Right lobe of liver (tissue), 6 donors: ENCODE measurements around the gene SRPK1. TPM values are rescaled to one million over a fixed set of nuclear protein-coding genes. Genes with fewer than 3 reads are reported as not detected.

Experiments used
- ATAC-seq, 4 donors: fragments of 200-7000 bp; cut with Tn5 transposase; one replicate each; pipeline ENCODE4 v1.9.1; 2020; ENCODE audit warnings: mild to moderate bottlenecking in 4 of 4, moderate library complexity in 4 of 4
- DNase-seq, 3 donors: peaks; one replicate each; pipeline ENCODE4 v3.0.0-alpha.2; 2020
- H3K27ac ChIP-seq, 3 donors: fragments of 200-600 bp; one replicate each; pipeline ENCODE4 v1.8.0; 2022
- H3K27me3 ChIP-seq, 2 donors: fragments of 200-600 bp; one replicate each; pipeline ENCODE4 v1.8.0; 2022
- H3K36me3 ChIP-seq, 4 donors: fragments of 200-600 bp; sonication (generic) in 1 of 4; one replicate each; pipeline versions ENCODE4 v1.5.1 to v1.8.0; 2017 to 2022; ENCODE audit warnings: control low read depth in 1 of 4
- H3K4me1 ChIP-seq, 4 donors: fragments of 200-600 bp; sonication (generic) in 1 of 4; one replicate each; pipeline versions ENCODE4 v1.5.1 to v1.8.0; 2017 to 2022; ENCODE audit warnings: control low read depth in 1 of 4
- H3K4me3 ChIP-seq, 3 donors: fragments of 200-600 bp; one replicate each; pipeline ENCODE4 v1.8.0; 2022
- H3K9me3 ChIP-seq, 4 donors: fragments of 200-600 bp; sonication (generic) in 1 of 4; one replicate each; pipeline versions ENCODE4 v1.5.1 to v1.8.0; 2017 to 2022; ENCODE audit warnings: control low read depth in 1 of 4
- CTCF ChIP-seq, 4 donors: fragments of 200-600 bp in 3 of 4; fragments of 450-650 bp in 1 of 4; IDR thresholded peaks; one replicate each; pipeline versions ENCODE4 v1.5.1 to v1.8.0; 2016 to 2022; ENCODE audit warnings: antibody characterized with exemption in 4 of 4, mild to moderate bottlenecking in 2 of 4
- POLR2A ChIP-seq: fragments of 450-650 bp; IDR thresholded peaks from one replicate; pipeline ENCODE4 v1.6.1; 2017; ENCODE audit warnings: antibody characterized with exemption, mild to moderate bottlenecking
- WGBS: methylation state at CpG from one replicate; pipeline ENCODE4 v1.1.6; 2018; ENCODE audit warnings: low coverage, low lambda C conversion rate; ENCODE audit not compliant: insufficient coverage; ENCODE audit errors: missing lambda C conversion rate; 5-methylcytosine and 5-hydroxymethylcytosine counted together
- intact Hi-C, 2 donors: fragments of 100-400 bp; cut with DNase I; formaldehyde crosslinking; loops; one replicate each; pipeline versions ENCODE4 v1.11.2 to v1.14.1; 2022
- total RNA-seq, 6 experiments: library from RNA; depleted of rRNA in 2 of 6; stranded (reverse); fragments of >200 nt in 2 of 6; fragmentation: NEBNext Ultra II Directional in 3 of 6; extraction: Animal tissue kit (Norgen Biotek cat#: 25700) in 3 of 6; gene quantifications; one replicate each; pipeline versions ENCODE4 v1.1.0 to v1.2.4, GENCODE V29; 2016 to 2023
- donor health status: DM: no; HTN: yes; CAD: no.
- donor health status: DM: no; HTN: no; CAD: no.
- donor health status: DM: no; HTN: no; CAD: no.
- donor health status: DM: no; HTN: yes; CAD: no.
- donor health status: DM: no; HTN: yes; CAD: no.

The SRPK1 gene
- total RNA-seq, 6 experiments from 2014 or later, result 18.4 to 64.1 (median 26.4) TPM

GRCh38 chr6:35874730-35875129, 46.2 kb downstream of the SRPK1 start:
- no peak overlapping the region for H3K27ac ChIP-seq
- no peaks in the 10 kb centered on the region for H3K4me1 ChIP-seq
- DNase-seq, result no peak
- no peaks in the 10 kb centered on the region for H3K27me3 ChIP-seq
- no peak overlapping the region for H3K4me3 ChIP-seq
- peaks cover 0 to 8% (median 2%) of the 10 kb centered on the region in 4 donors for H3K36me3 ChIP-seq
- H3K9me3 ChIP-seq, result no peaks in the 10 kb centered on the region
- 74% methylated on average over 1 of the region's 1 CpG for WGBS
- ATAC-seq, result no peak
- intact Hi-C loops, result no loop called here
- no peak for TF ChIP-seq POLR2A
- no peak for TF ChIP-seq CTCF (IDR thresholded peaks at IDR 0.05)

GRCh38 chr6:35859367-35859766, 61.5 kb downstream of the SRPK1 start:
- Histone ChIP-seq H3K9me3 (no peaks in the 10 kb centered on the region), H3K27ac (no peak overlapping the region), H3K4me1 (no peaks in the 10 kb centered on the region), H3K36me3 (peaks cover 0 to 22% (median 9%) of the 10 kb centered on the region in 4 donors), H3K27me3 (no peaks in the 10 kb centered on the region), H3K4me3 (no peak overlapping the region)
- 97% methylated on average over 4 of the region's 4 CpGs for WGBS
- intact Hi-C loops, result no loop called here
- ATAC-seq (no peak), DNase-seq (no peak)
- TF ChIP-seq POLR2A, result no peak
- no peak for TF ChIP-seq CTCF (IDR thresholded peaks at IDR 0.05)

GRCh38 chr6:35857853-35858252, 63.0 kb downstream of the SRPK1 start:
- peaks cover 0 to 22% (median 9%) of the 10 kb centered on the region in 4 donors for H3K36me3 ChIP-seq
- no peak for TF ChIP-seq CTCF (IDR thresholded peaks at IDR 0.05)
- no peak for TF ChIP-seq POLR2A
- ATAC-seq (no peak), DNase-seq (no peak)
- no peaks in the 10 kb centered on the region for H3K4me1 ChIP-seq
- H3K9me3 ChIP-seq, result no peaks in the 10 kb centered on the region
- no peaks in the 10 kb centered on the region for H3K27me3 ChIP-seq
- H3K27ac ChIP-seq, result no peak overlapping the region
- intact Hi-C loops, result no loop called here
- H3K4me3 ChIP-seq, result no peak overlapping the region

GRCh38 chr6:35856250-35856649, 64.6 kb downstream of the SRPK1 start:
- intact Hi-C loops, result no loop called here
- no peaks in the 10 kb centered on the region for H3K9me3 ChIP-seq
- H3K27ac ChIP-seq, result no peak overlapping the region
- DNase-seq (no peak), ATAC-seq (no peak)
- no peaks in the 10 kb centered on the region for H3K4me1 ChIP-seq
- TF ChIP-seq POLR2A, result no peak
- no peak for TF ChIP-seq CTCF (IDR thresholded peaks at IDR 0.05)
- H3K36me3 ChIP-seq, result peaks cover 0 to 21% (median 9%) of the 10 kb centered on the region in 4 donors
- no peaks in the 10 kb centered on the region for H3K27me3 ChIP-seq
- H3K4me3 ChIP-seq, result no peak overlapping the region
- WGBS, result 100% methylated on average over 1 of the region's 1 CpG

- H3K36me3 ChIP-seq, result peaks cover 0 to 17% (median 7%) of the 10 kb centered on the region in 4 donors
- intact Hi-C loops, result no loop called here
- TF ChIP-seq POLR2A, result no peak
- TF ChIP-seq CTCF (IDR thresholded peaks at IDR 0.05), result no peak
- 89% methylated on average over 1 of the region's 4 CpGs for WGBS
- DNase-seq (no peak), ATAC-seq (no peak)
- no peaks in the 10 kb centered on the region for H3K4me1 ChIP-seq
- H3K9me3 ChIP-seq, result no peaks in the 10 kb centered on the region
- H3K27ac ChIP-seq, result no peak overlapping the region
- no peak overlapping the region for H3K4me3 ChIP-seq
- H3K27me3 ChIP-seq, result no peaks in the 10 kb centered on the region
These were observed 67.9 kb downstream of the SRPK1 start for GRCh38 chr6:35852994-35853393.
